ENCODE results near the gene C4orf33. TPM values are rescaled to one million over a fixed set of nuclear protein-coding genes. Genes with fewer than 3 reads are reported as not detected.

Gene C4orf33
- total and polyA plus RNA-seq, 9 of the 15 experiments (the other 6 are each of a cell fraction or from before 2014, with no cell fraction given), result 16.7 to 42.0 (median 27.5) TPM

DNA sequence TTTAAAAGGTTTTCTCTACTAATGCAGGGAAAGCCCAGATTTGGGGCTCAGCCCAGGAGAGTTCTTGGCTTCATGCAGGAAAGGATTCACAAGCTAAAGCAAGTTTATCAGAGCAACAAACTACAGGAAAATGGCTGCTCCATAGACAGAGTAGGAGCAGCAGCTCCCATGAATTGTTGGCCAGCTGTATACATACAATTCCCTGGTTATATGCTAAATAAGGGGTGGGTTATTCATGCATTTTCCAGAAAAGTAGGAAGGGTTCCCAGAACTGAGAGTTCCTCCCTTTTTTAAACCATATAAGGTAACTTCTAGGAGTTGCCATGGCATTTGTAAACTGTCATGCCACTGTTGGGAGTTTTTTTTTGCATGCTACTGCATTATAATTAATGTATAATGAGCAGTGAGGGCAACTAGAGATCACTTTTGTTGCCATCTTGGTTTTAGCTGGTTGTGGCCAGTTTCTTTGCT lies 2.6 kb downstream of the C4orf33 start (continued):
- TF ChIP-seq, protein P1, sequence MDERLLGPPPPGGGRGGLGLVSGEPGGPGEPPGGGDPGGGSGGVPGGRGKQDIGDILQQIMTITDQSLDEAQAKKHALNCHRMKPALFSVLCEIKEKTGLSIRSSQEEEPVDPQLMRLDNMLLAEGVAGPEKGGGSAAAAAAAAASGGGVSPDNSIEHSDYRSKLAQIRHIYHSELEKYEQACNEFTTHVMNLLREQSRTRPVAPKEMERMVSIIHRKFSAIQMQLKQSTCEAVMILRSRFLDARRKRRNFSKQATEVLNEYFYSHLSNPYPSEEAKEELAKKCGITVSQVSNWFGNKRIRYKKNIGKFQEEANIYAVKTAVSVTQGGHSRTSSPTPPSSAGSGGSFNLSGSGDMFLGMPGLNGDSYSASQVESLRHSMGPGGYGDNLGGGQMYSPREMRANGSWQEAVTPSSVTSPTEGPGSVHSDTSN (CRISPR knock-in tag; IDR thresholded peaks at IDR 0.05; ENCODE audit: low read depth), result no peak
- TF ChIP-seq, protein P1 (tag; conservative IDR thresholded peaks at IDR 0.05; ENCODE audit: low read depth), result peak; percentile 58; the same call in 1 of the 2 replicates
- peak; percentile 29; the same call in 1 of the 2 replicates for TF ChIP-seq ZNF766 (CRISPR knock-in tag; conservative IDR thresholded peaks at IDR 0.05)
- TF ChIP-seq, protein P2, sequence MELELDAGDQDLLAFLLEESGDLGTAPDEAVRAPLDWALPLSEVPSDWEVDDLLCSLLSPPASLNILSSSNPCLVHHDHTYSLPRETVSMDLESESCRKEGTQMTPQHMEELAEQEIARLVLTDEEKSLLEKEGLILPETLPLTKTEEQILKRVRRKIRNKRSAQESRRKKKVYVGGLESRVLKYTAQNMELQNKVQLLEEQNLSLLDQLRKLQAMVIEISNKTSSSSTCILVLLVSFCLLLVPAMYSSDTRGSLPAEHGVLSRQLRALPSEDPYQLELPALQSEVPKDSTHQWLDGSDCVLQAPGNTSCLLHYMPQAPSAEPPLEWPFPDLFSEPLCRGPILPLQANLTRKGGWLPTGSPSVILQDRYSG (tag; conservative IDR thresholded peaks at IDR 0.05; ENCODE audit: low read depth), result 0 out of 2 replicates have a peak, but pooled peaks have one; percentile 31
- peak; percentile 54 for TF ChIP-seq STAT5A (IDR thresholded peaks at IDR 0.05; ENCODE audit: borderline replicate concordance, low read length)
- TF ChIP-seq SRF (CRISPR knock-in tag; IDR thresholded peaks at IDR 0.05), result peak; percentile 55 to 97; a peak in 3 of 4 replicates
- no peak for TF ChIP-seq NR2F6 (CRISPR knock-in tag; IDR thresholded peaks at IDR 0.05)
- peak; percentile 43 for TF ChIP-seq MEIS2 (IDR thresholded peaks at IDR 0.05; ENCODE audit: partially characterized antibody)
- peak; percentile 67; the same call in 1 of the 2 replicates for TF ChIP-seq FOXJ2 (tag; IDR thresholded peaks at IDR 0.05)

All from K562 (cell line).